AG20443 (cell line): ENCODE data around the gene LYPD4.
"Not testable (repeated sequence)": the region's sequence is repeated elsewhere in the genome, so short reads cannot be mapped to it uniquely, and the experiment has no call there.

Experiments
- DNase-seq: peaks from one replicate; pipeline ENCODE4 v3.0.0; 2012; ENCODE audit warnings: low spot score, mixed read lengths

Gene LYPD4

DNA sequence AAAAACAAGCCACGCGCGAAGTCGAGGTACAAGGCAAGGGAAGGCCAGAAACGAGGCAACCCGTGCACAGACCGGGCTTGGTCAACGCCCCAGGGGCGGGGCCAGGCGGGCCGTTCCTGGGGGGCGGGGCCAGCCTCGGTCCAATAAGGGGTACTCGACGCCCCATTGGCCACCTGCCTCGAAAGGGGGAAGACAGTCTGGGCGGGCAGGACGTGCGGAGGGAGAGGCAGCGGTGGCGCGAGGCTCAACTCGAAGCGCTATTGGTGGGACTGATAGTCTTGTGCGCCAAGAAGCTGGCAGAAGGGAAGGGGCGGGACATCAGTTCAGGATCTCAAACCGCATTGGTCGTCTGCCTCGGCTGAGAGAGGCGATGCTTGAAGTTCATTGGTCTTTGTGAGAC lies at the start of gene LYPD4:
LYPD4 (minus strand) TSS at position 83 of the 400 bp plus-strand sequence. CDS start 5,398 bp downstream, outside the sequence.
- DNase-seq, result no peak

DNA sequence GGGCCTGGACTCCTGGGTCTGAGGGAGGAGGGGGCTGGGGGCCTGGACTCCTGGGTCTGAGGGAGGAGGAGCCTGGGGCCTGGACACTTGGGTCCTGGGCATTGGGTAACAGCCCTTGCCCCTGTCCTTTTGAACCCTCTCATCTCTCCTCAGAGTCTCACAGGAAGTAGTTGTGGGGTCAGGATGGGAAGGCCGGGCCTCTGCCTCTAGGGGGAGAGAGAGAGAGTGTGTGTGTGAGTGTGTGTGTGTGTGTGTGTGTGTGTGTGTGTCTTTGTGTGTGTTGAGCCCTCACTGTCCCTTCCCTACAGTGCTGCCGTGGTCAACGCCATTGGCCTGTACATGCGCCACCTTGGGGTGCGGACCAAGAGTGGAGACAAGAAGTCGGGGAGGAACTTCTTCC lies 49.4 kb upstream of the LYPD4 start:
- DNase-seq, result no peak

DNA sequence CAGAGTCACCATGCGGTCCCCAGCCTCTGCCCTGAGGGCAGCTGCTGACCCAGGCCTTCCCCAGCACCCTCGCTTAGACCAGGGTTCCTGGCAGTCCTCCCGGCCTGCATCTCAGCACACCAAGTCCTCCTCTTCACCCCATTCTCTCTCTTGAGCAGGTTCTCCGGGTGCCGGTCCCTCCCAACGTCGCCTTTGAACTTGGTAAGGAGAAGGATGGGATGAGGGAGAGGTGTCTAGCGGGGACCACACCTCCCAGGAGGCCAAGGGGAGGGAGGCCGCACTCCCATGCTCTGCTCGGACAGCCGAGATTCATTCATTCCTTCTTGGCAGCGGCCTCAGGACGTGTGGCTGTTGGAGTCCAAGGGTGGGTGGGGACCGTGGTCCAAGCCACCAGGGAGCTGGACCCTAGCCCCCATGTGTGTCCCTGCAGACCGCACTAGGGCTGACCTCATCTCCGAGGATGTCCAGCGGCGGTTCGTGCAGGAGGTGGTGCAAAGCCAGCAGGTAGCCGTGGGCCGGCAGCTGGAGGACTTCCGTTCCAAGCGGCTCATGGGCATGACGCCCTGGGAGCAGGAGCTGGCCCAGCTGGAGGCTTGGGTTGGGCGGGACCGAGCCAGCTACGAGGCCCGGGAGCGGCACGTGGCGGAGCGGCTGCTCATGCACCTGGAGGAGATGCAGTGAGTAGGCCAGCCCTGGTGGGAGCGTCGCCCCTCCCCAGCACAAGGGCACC lies 47.9 kb upstream of the LYPD4 start:
- no peak for DNase-seq

DNA sequence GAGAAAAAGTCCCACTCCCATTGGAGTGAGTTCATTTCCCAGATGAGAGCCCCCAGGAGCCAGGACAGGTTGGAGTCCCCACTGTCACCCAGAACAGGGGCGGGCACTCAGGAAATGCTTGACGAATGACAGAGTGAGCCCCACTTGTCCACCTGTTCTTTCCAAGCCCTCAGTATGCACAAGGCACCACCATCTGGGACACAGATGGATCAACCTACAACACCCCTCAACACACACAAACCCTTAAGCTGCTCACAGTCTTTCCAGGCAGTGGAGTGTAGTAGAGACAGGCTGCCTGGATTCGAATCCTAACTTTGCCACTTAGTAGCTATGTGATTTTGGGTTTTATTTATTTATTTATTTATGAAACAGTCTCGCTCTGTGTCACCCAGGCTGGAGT lies 46.5 kb upstream of the LYPD4 start:
- DNase-seq, result no peak

GRCh38 chr19:41889896-41890295 lies 45.4 kb upstream of the LYPD4 start:
- no peak for DNase-seq

DNA sequence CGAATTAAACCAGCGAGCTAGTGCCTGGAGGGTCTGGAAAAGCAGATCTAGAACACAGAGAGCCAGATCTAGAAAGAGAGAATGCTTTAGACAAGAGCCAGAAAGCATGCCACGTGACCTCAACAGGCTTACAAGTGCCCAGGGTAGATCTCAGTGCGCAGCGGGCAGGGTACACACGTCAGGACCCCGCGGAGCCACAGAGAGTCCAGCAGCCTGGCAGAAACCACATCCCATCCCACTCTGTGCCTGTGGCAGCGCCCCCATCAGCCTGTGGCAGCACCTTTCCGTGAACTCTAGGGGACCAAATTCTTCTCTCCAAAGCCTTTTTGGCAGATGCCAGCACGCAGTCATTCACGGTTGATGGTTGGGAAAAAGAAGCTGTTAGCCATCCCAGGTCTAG lies 44.4 kb upstream of the LYPD4 start:
- DNase-seq, result no peak

- no peak for DNase-seq
These were observed 43.4 kb upstream of the LYPD4 start for GRCh38 chr19:41887711-41888382.

- no peak for DNase-seq
These were observed 42.6 kb upstream of the LYPD4 start for GRCh38 chr19:41886761-41887710.

DNA sequence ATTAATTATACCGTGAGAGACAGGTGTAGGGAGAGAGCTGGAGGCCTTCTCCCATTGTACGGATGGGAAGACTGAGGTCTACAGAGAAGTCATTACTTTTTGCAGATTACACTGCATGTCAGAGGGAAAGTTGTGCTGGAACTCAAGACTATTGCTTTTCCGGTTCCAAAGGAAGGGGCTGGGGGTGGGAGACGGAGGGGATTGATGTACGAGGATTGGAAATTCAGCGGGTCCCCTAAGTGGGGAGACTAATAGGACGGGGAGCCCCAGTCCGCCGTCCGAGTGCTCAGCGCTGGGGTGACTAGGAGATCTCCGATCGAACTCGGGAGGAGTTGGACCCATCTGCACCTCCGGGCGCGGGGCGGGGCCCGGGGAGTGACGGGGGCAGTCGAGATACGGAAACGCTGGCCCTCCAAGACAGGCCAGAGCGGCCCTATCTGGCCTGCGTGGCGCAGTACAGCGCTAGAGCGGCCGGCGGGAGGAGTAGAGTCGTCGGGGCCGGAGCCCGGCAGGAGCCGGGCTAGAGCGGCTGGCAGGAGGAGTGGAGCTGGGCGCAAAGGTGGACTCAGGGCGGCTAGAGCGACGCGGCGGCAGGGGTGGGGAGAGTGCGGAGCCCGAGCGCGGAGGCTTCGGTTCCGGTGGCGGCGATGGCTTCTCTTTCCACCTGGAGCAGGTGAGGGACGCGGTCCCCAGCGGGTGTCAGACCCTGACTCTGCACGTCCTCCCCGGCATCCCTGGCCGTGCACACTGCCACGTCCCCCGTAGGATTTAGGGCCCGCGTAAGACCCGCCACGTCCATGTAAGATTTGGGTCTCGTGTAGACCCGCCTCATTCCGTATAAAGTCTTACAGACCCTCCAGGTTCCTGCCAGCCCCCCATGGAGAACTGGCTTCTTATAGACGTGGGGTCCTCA lies 39.6 kb upstream of the LYPD4 start:
- peak; percentile 99 for DNase-seq

GRCh38 chr19:41883463-41883820 lies 39.0 kb upstream of the LYPD4 start:
- DNase-seq, result no peak

GRCh38 chr19:41882568-41883462 lies 38.3 kb upstream of the LYPD4 start, which contains the start of gene ARHGEF1:
Gene ARHGEF1 (plus strand): TSS chr19:41883184. CDS start chr19:41888083, 4,899 bp downstream.
- DNase-seq, result peak; percentile 64

GRCh38 chr19:41880329-41880708 lies 35.8 kb upstream of the LYPD4 start:
- no peak for DNase-seq

DNA sequence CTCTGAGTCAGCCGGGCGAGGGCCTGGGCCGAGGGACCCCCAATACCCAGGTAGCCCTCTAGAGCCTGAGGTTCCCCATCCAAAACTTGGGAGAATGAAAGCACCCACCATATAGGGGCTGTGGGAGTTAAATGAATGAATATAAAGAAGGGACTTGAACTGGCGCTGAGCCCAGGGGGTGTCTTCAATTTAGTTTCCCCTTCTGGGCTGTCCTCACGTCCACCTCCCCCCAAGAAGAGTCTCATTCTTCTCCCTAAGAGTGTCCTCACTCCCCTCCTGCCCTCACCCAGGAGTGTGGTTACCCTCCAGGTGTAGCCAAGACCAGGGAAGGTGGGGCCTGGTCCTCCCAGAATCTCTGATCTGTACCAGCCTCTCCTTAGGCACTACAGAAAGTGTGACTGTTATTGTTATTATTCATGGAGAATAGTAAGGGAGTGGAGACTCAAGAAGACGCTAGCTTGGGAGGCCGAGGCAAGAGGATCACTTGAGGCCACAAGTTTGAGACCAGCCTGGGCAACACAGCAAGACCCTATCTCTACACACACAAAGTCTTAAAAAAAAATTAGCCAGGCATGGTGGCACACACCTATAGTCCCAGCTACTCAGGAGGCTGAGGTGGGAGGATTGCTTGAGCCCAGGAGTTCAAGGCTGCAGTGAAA lies 35.3 kb upstream of the LYPD4 start:
- no peak for DNase-seq

DNA sequence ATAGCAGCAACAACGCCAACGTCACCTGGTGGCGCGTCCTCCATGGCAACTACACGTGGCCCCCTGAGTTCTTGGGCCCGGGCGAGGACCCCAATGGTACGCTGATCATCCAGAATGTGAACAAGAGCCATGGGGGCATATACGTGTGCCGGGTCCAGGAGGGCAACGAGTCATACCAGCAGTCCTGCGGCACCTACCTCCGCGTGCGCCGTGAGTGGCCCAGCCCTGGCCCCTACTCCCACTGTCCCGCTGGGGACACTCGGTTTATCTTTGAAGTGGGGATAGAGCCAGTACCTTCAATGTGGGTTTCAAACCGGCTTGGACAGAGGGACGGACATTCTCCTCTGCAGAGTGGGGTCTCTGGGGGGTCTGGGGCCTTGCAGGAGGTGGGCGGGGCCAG lies 34.6 kb upstream of the LYPD4 start:
- DNase-seq, result no peak

- DNase-seq, result no peak
These were observed 33.7 kb upstream of the LYPD4 start for GRCh38 chr19:41877916-41878905.

DNA sequence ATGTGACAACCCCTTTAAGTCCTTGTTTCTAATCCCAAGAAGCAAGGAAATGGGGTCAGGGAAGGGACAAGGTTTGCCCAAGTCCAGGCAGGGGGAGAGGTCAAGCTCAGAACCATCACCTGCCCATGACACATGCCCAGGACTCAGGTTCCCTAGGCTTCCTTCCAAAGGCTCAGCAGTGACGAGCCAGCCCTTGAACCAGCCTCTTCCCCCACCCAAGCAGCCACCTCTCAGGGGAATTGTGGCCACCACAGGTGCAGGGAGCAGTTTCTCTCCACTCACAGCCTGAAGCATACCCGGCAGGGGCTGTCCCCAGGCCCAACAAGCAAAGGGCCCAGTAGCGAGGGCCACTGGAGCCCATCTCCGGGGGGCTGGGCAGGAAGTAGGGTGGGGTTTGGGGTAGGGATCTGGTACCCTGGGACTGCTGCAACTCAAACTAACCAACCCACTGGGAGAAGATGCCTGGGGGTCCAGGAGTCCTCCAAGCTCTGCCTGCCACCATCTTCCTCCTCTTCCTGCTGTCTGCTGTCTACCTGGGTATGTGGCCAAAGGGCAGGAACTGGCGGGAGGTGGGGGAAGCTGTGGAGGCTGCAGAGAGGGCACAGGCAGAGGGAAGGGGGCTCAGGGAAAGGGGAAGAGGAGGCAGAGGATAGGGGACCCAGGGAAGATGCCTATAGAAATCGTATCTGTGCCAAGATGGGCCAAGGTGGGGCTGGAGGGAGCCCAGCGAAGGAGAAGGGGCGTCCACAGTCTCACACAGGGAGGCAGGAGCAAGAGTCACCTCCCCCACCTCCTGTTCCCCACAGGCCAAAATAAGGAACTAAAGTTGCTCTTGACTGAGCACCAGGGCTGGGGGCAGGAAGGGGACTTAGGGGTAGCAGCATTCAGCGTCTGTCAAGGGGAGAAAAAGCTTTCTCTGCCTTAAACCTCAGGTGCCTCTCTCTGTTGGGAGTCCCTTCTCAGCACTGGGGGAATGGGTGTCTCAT lies 32.7 kb upstream of the LYPD4 start, which contains the start of gene CD79A:
CD79A (plus strand) TSS at position 433 of the 986 bp plus-strand sequence; CDS start at position 459, 26 bp downstream.
- DNase-seq, result no peak

- DNase-seq, result not testable (repeated sequence)
These were observed 31.5 kb upstream of the LYPD4 start for GRCh38 chr19:41875973-41876372.
